Measurements from ENCODE around the gene VAT1. TPM values are rescaled to one million over a fixed set of nuclear protein-coding genes. Genes with fewer than 3 reads are reported as not detected.

Gene VAT1
- total and polyA plus RNA-seq, 9 of the 15 experiments (the other 6 are each of a cell fraction or from before 2014, with no cell fraction given): 29.4 to 153 (median 66.7) TPM

- 0 out of 2 replicates have a peak, but pooled peaks have one; percentile 25 for TF ChIP-seq TCF3 (CRISPR knock-in tag; IDR thresholded peaks at IDR 0.05)
- 0 out of 4 replicates have a peak, but pooled peaks of 1 of the 2 experiments have one; percentile 47 for TF ChIP-seq TEAD1 (CRISPR knock-in tag; IDR thresholded peaks at IDR 0.05)
- peak; percentile 58 for TF ChIP-seq CBFA2T3 (IDR thresholded peaks at IDR 0.05)
- peak; percentile 82 for TF ChIP-seq TOE1 (IDR thresholded peaks at IDR 0.05; ENCODE audit: borderline replicate concordance)
- no peak for TF ChIP-seq TOE1 (CRISPR knock-in tag; IDR thresholded peaks at IDR 0.05; ENCODE audit: borderline replicate concordance, low read depth)
- TF ChIP-seq E2F3 (CRISPR knock-in tag; IDR thresholded peaks at IDR 0.05): no peak
- TF ChIP-seq GMEB1 (CRISPR knock-in tag; IDR thresholded peaks at IDR 0.05): 0 out of 2 replicates have a peak, but pooled peaks have one; percentile 9
- TF ChIP-seq SAP30 (IDR thresholded peaks at IDR 0.05; ENCODE audit: borderline replicate concordance, insufficient read depth, low read depth, low read length, poor library complexity, severe bottlenecking): no peak
- TF ChIP-seq ID3 (CRISPR knock-in tag; IDR thresholded peaks at IDR 0.05): no peak
- no peak for TF ChIP-seq ID3 (tag; IDR thresholded peaks at IDR 0.05)
- peak; percentile 46; the same call in 1 of the 2 replicates for TF ChIP-seq DPF2 (IDR thresholded peaks at IDR 0.05)
- 0 out of 2 replicates have a peak, but pooled peaks have one; percentile 11 for TF ChIP-seq DMBX1 (CRISPR knock-in tag; IDR thresholded peaks at IDR 0.05; ENCODE audit: borderline replicate concordance)
- TF ChIP-seq USF2 (CRISPR knock-in tag; IDR thresholded peaks at IDR 0.05): peak; percentile 61
- no peak for TF ChIP-seq NKRF (IDR thresholded peaks at IDR 0.05; ENCODE audit: borderline replicate concordance)
- no peak for TF ChIP-seq CREB3 (tag; conservative IDR thresholded peaks at IDR 0.05; ENCODE audit: low read depth)
- peak; percentile 27; the same call in 1 of the 2 replicates for TF ChIP-seq MITF (IDR thresholded peaks at IDR 0.05)
Observed at GRCh38 chr17:43011728-43012472, 10.3 kb downstream of the VAT1 start (continued).

Data from K562 (cell line).